Activated naive CD8-positive, alpha-beta T cell treated with anti-CD3 and anti-CD28 coated beads, Interleukin-2, amount 10 ng/mL, durations not matched to agents 7 days and 5 days (primary cell): ENCODE measurements around the gene BANP. TPM values are rescaled to one million over a fixed set of nuclear protein-coding genes. Genes with fewer than 3 reads are reported as not detected.
"Not testable (repeated sequence)": the region's sequence is repeated elsewhere in the genome, so short reads cannot be mapped to it uniquely, and the experiment has no call there.

ENCODE experiments used
- ATAC-seq: fragments of 150-1000 bp; cut with Tn5 transposase; one replicate; pipeline ENCODE4 v1.10.0; 2021; ENCODE audit warnings: low read depth, moderate library complexity
- POLR2A ChIA-PET: fragments of 350-600 bp; sonication (Branson Sonifier 250); formaldehyde crosslinking; loops from one replicate; lab custom pipeline; 2021; ENCODE audit warnings: antibody characterized with exemption; lab: Charles Lee
- DNase-seq: peaks from one replicate; pipeline ENCODE4 v3.0.0; 2021
- H3K27ac Mint-ChIP-seq: one replicate; pipeline ENCODE4 v1.8.0; 2022; ENCODE audit warnings: mild to moderate bottlenecking, mixed read lengths
- H3K27me3 Mint-ChIP-seq: one replicate; pipeline ENCODE4 v1.8.0; 2022; ENCODE audit warnings: mild to moderate bottlenecking, moderate library complexity, mixed read lengths
- H3K36me3 Mint-ChIP-seq: one replicate; pipeline ENCODE4 v1.8.0; 2021; ENCODE audit warnings: mild to moderate bottlenecking, mixed read lengths
- H3K4me1 Mint-ChIP-seq: one replicate; pipeline ENCODE4 v1.8.0; 2021; ENCODE audit warnings: mixed read lengths
- H3K4me3 Mint-ChIP-seq: one replicate; pipeline ENCODE4 v1.8.0; 2022; ENCODE audit warnings: mild to moderate bottlenecking, moderate library complexity, mixed read lengths
- H3K9me3 Mint-ChIP-seq: one replicate; pipeline ENCODE4 v1.8.0; 2021; ENCODE audit warnings: mixed read lengths
- total RNA-seq, 2 experiments: library from RNA; stranded (reverse); gene quantifications; one replicate each; pipeline ENCODE4 v1.2.3, GENCODE V29; 2021

Gene BANP
- total RNA-seq, 2 experiments from 2014 or later: 50.2 to 55.1 TPM

GRCh38 chr16:88068476-88069396 is 117.5 kb downstream of the BANP start:
- POLR2A ChIA-PET: no interaction called here

GRCh38 chr16:88069397-88070168 is 118.3 kb downstream of the BANP start:
- Mint-ChIP-seq H3K4me1 (no peaks in the 10 kb centered on the region), H3K36me3 (no peaks in the 10 kb centered on the region), H3K27ac (no peak overlapping the region), H3K4me3 (no peak overlapping the region), H3K9me3 (no peaks in the 10 kb centered on the region), H3K27me3 (no peaks in the 10 kb centered on the region)
- POLR2A ChIA-PET: no interaction called here
- ATAC-seq: no peak
- DNase-seq: no peak

More at GRCh38 chr16:88068476-88069396, 117.5 kb downstream of the BANP start:
- Mint-ChIP-seq H3K27ac (no peak overlapping the region), H3K4me1 (no peaks in the 10 kb centered on the region), H3K9me3 (no peaks in the 10 kb centered on the region), H3K4me3 (no peak overlapping the region), H3K27me3 (no peaks in the 10 kb centered on the region), H3K36me3 (no peaks in the 10 kb centered on the region)
- ATAC-seq (no peak), DNase-seq (no peak)

- H3K4me3 Mint-ChIP-seq: no peak overlapping the region
- no peaks in the 10 kb centered on the region for H3K9me3 Mint-ChIP-seq
- ATAC-seq (no peak), DNase-seq (no peak)
- H3K27me3 Mint-ChIP-seq: no peaks in the 10 kb centered on the region
- H3K27ac Mint-ChIP-seq: no peak overlapping the region
- POLR2A ChIA-PET: no interaction called here
- no peaks in the 10 kb centered on the region for H3K36me3 Mint-ChIP-seq
- no peaks in the 10 kb centered on the region for H3K4me1 Mint-ChIP-seq
These were observed 119.1 kb downstream of the BANP start for GRCh38 chr16:88070341-88070740.

GRCh38 chr16:88070989-88071625 is 119.9 kb downstream of the BANP start:
- POLR2A ChIA-PET: no interaction called here
- H3K36me3 Mint-ChIP-seq: no peaks in the 10 kb centered on the region
- no peaks in the 10 kb centered on the region for H3K27me3 Mint-ChIP-seq
- H3K27ac Mint-ChIP-seq: no peak overlapping the region
- no peak for DNase-seq
- H3K9me3 Mint-ChIP-seq: no peaks in the 10 kb centered on the region
- no peak overlapping the region for H3K4me3 Mint-ChIP-seq
- no peak for ATAC-seq
- H3K4me1 Mint-ChIP-seq: no peaks in the 10 kb centered on the region

GRCh38 chr16:88071908-88072307 is 120.7 kb downstream of the BANP start:
- peaks cover 1% of the 10 kb centered on the region for H3K36me3 Mint-ChIP-seq

GRCh38 chr16:88072571-88073001 is 121.4 kb downstream of the BANP start:
- no peak for ATAC-seq
- H3K4me3 Mint-ChIP-seq: no peak overlapping the region

More at GRCh38 chr16:88071908-88072307, 120.7 kb downstream of the BANP start:
- no peak for DNase-seq
- Mint-ChIP-seq H3K9me3 (no peaks in the 10 kb centered on the region), H3K27ac (no peak overlapping the region), H3K4me1 (no peaks in the 10 kb centered on the region), H3K27me3 (no peaks in the 10 kb centered on the region), H3K4me3 (no peak overlapping the region)
- ATAC-seq: no peak
- POLR2A ChIA-PET: no interaction called here

GRCh38 chr16:88073201-88073721 is 122.0 kb downstream of the BANP start:
- H3K27me3 Mint-ChIP-seq: no peaks in the 10 kb centered on the region
- POLR2A ChIA-PET: interaction anchor here (0.7 kb wide), 1 partner anchor 319 kb away, joined by 5 read pairs; no protein-coding TSS in a partner anchor
- no peak for ATAC-seq
- no peak overlapping the region for H3K27ac Mint-ChIP-seq
- no peak for DNase-seq
- peaks cover 6% of the 10 kb centered on the region for H3K36me3 Mint-ChIP-seq
- no peaks in the 10 kb centered on the region for H3K4me1 Mint-ChIP-seq
- H3K4me3 Mint-ChIP-seq: no peak overlapping the region
- H3K9me3 Mint-ChIP-seq: no peaks in the 10 kb centered on the region

More at GRCh38 chr16:88072571-88073001, 121.4 kb downstream of the BANP start:
- no peaks in the 10 kb centered on the region for H3K4me1 Mint-ChIP-seq
- no peaks in the 10 kb centered on the region for H3K27me3 Mint-ChIP-seq
- POLR2A ChIA-PET: interaction anchor here (0.7 kb wide), 1 partner anchor 319 kb away, joined by 5 read pairs; no protein-coding TSS in a partner anchor
- no peak for DNase-seq
- H3K9me3 Mint-ChIP-seq: no peaks in the 10 kb centered on the region
- no peak overlapping the region for H3K27ac Mint-ChIP-seq
- H3K36me3 Mint-ChIP-seq: peaks cover 1% of the 10 kb centered on the region

GRCh38 chr16:88074041-88074440 is 122.8 kb downstream of the BANP start:
- Mint-ChIP-seq H3K36me3 (peaks cover 10% of the 10 kb centered on the region), H3K4me3 (no peak overlapping the region), H3K27ac (no peak overlapping the region), H3K4me1 (no peaks in the 10 kb centered on the region), H3K9me3 (no peaks in the 10 kb centered on the region), H3K27me3 (no peaks in the 10 kb centered on the region)
- DNase-seq (no peak), ATAC-seq (no peak)
- POLR2A ChIA-PET: no interaction called here

GRCh38 chr16:88076211-88076931 is 125.1 kb downstream of the BANP start:
- POLR2A ChIA-PET: no interaction called here
- ATAC-seq (no peak), DNase-seq (no peak)
- H3K4me1 Mint-ChIP-seq: no peaks in the 10 kb centered on the region
- no peaks in the 10 kb centered on the region for H3K27me3 Mint-ChIP-seq
- no peaks in the 10 kb centered on the region for H3K9me3 Mint-ChIP-seq
- no peak overlapping the region for H3K27ac Mint-ChIP-seq
- no peak overlapping the region for H3K4me3 Mint-ChIP-seq
- peaks cover 13% of the 10 kb centered on the region for H3K36me3 Mint-ChIP-seq

- H3K4me1 Mint-ChIP-seq, POLR2A ChIA-PET, H3K27ac Mint-ChIP-seq, DNase-seq, H3K27me3 Mint-ChIP-seq, H3K9me3 Mint-ChIP-seq, H3K4me3 Mint-ChIP-seq, ATAC-seq: not testable (repeated sequence)
- peaks cover 13% of the 10 kb centered on the region for H3K36me3 Mint-ChIP-seq
These were observed 125.7 kb downstream of the BANP start for GRCh38 chr16:88076932-88077320.

GRCh38 chr16:88077328-88078108 is 126.3 kb downstream of the BANP start:
- Mint-ChIP-seq H3K36me3 (peaks cover 13% of the 10 kb centered on the region), H3K4me3 (no peak overlapping the region), H3K4me1 (no peaks in the 10 kb centered on the region), H3K27me3 (no peaks in the 10 kb centered on the region), H3K9me3 (no peaks in the 10 kb centered on the region), H3K27ac (no peak overlapping the region)
- ATAC-seq (no peak), DNase-seq (no peak)
- POLR2A ChIA-PET: no interaction called here
